SK-N-SH (cell line): Measurements from ENCODE around the gene IL4R. TPM values are rescaled to one million over a fixed set of nuclear protein-coding genes. Genes with fewer than 3 reads are reported as not detected.

ENCODE experiments used
- CTCF ChIA-PET: fragments of 300-600, 350-600 bp; formaldehyde crosslinking; extraction: SDS; loops from one replicate; lab custom pipeline; 2021; lab: Yijun Ruan, JAX
- POLR2A ChIA-PET: fragments of 350-600 bp; sonication (Branson Sonifier 250); formaldehyde crosslinking; extraction: SDS; loops from one replicate; lab custom pipeline; 2020; ENCODE audit warnings: antibody characterized with exemption, inconsistent platforms; lab: Yijun Ruan, JAX
- DNase-seq: peaks from one replicate; pipeline ENCODE4 v3.0.0; 2012
- H2AFZ ChIP-seq: fragments of 200-600 bp; sonication (generic); 2 replicates; pipeline ENCODE4 v1.8.1; 2016; ENCODE audit warnings: antibody characterized with exemption, mild to moderate bottlenecking, low read depth
- H3F3A ChIP-seq: fragments of 200-600 bp; sonication (generic); replicated peaks from 2 replicates; pipeline ENCODE3; 2016; ENCODE audit warnings: antibody characterized with exemption, mild to moderate bottlenecking; ENCODE audit not compliant: insufficient read depth
- H3K27ac ChIP-seq, 2 experiments: fragments of 200-500 bp in 1 of 2; fragments of 200-600 bp in 1 of 2; sonication (Bioruptor generic) in 1 of 2; sonication (generic), shearing (Covaris generic) in 1 of 2; 2 replicates each; pipeline versions ENCODE4 v1.5.1 to v1.6.1; 2014 to 2016; ENCODE audit warnings: low read depth in 2 of 2, inconsistent platforms in 1 of 2, low read length in 1 of 2, mild to moderate bottlenecking in 1 of 2, mixed read lengths in 1 of 2
- H3K27me3 ChIP-seq: fragments of 200-600 bp; sonication (generic), shearing (Covaris generic); 2 replicates; pipeline ENCODE4 v1.6.1; 2016; ENCODE audit warnings: mixed run types; ENCODE audit not compliant: insufficient read depth
- H3K36me3 ChIP-seq, 2 experiments: fragments of 200-500 bp in 1 of 2; fragments of 200-600 bp in 1 of 2; sonication (Bioruptor generic) in 1 of 2; sonication (generic) in 1 of 2; replicated peaks in 1 of 2; 2 replicates each; pipeline versions ENCODE3 to v1.5.1; 2014 to 2016; ENCODE audit warnings: low read length in 1 of 2, mild to moderate bottlenecking in 1 of 2; ENCODE audit not compliant: insufficient read depth in 2 of 2, control insufficient read depth in 1 of 2
- H3K4me1 ChIP-seq, 2 experiments: fragments of 200-500 bp in 1 of 2; fragments of 200-600 bp in 1 of 2; sonication (Bioruptor generic) in 1 of 2; sonication (generic), shearing (Covaris generic) in 1 of 2; 2 replicates each; pipeline versions ENCODE4 v1.5.1 to v1.6.1; 2014 to 2016; ENCODE audit warnings: low read depth in 1 of 2, low read length in 1 of 2, mixed run types in 1 of 2; ENCODE audit not compliant: insufficient read depth in 2 of 2, control insufficient read depth in 1 of 2
- H3K4me2 ChIP-seq: fragments of 200-600 bp; sonication (generic), shearing (Covaris generic); 2 replicates; pipeline ENCODE4 v1.6.1; 2017; ENCODE audit warnings: mixed run types
- H3K4me3 ChIP-seq, 2 experiments: fragments of 200-500 bp in 1 of 2; fragments of 200-600 bp in 1 of 2; sonication (Bioruptor generic) in 1 of 2; sonication (generic), shearing (Covaris generic) in 1 of 2; 2 replicates each; pipeline versions ENCODE4 v1.5.1 to v1.8.1; 2014 to 2016; ENCODE audit warnings: low read depth in 2 of 2, inconsistent platforms in 1 of 2, low read length in 1 of 2, mild to moderate bottlenecking in 1 of 2, mixed read lengths in 1 of 2, moderate library complexity in 1 of 2
- H3K79me2 ChIP-seq: fragments of 200-600 bp; sonication (generic); 2 replicates; pipeline ENCODE4 v1.8.1; 2017; ENCODE audit warnings: mild to moderate bottlenecking; ENCODE audit not compliant: insufficient read depth
- H3K9ac ChIP-seq: fragments of 200-600 bp; sonication (generic); 2 replicates; pipeline ENCODE4 v1.6.1; 2017; ENCODE audit warnings: mixed run types
- H3K9me2 ChIP-seq: fragments of 200-600 bp; sonication (generic); 2 replicates; pipeline ENCODE4 v1.6.1; 2017; ENCODE audit warnings: mixed run types
- H3K9me3 ChIP-seq: fragments of 200-600 bp; sonication (generic); 2 replicates; pipeline ENCODE4 v1.6.1; 2017; ENCODE audit warnings: mixed run types, mild to moderate bottlenecking, moderate library complexity
- H4K20me1 ChIP-seq: fragments of 200-600 bp; sonication (generic); 2 replicates; pipeline ENCODE4 v1.6.1; 2017; ENCODE audit warnings: mild to moderate bottlenecking, mixed run types; ENCODE audit not compliant: insufficient read depth
- GATA2 ChIP-seq: sonication (generic); formaldehyde crosslinking; IDR thresholded peaks from 2 replicates; pipeline ENCODE4 v1.5.0; 2020; ENCODE audit warnings: mild to moderate bottlenecking, missing genetic modification reagents
- NRF1 ChIP-seq: IDR thresholded peaks from 2 replicates; pipeline ENCODE4 v1.6.1; 2012; ENCODE audit warnings: low read depth, mild to moderate bottlenecking, low read length
- PBX3 ChIP-seq: IDR thresholded peaks from 2 replicates; pipeline ENCODE4; 2012
- POLR2AphosphoS5 ChIP-seq: IDR thresholded peaks from 2 replicates; pipeline ENCODE4 v1.6.1; 2012; ENCODE audit warnings: low read depth, low read length
- RFX5 ChIP-seq: IDR thresholded peaks from 2 replicates; pipeline ENCODE4 v1.6.1; 2012; ENCODE audit warnings: mild to moderate bottlenecking, improper control_type of control experiment, low read length
- TEAD4 ChIP-seq: IDR thresholded peaks from 2 replicates; pipeline ENCODE4 v1.4.0; 2012; ENCODE audit warnings: mild to moderate bottlenecking, borderline replicate concordance; ENCODE audit not compliant: insufficient read depth
- USF2 ChIP-seq: fragments of 150-350 bp; IDR thresholded peaks from 2 replicates; pipeline ENCODE4 v1.6.1; 2017; ENCODE audit warnings: antibody characterized with exemption, low read length, low read depth, borderline replicate concordance
- YY1 ChIP-seq: IDR thresholded peaks from 2 replicates; pipeline ENCODE4 v1.4.0; 2012; ENCODE audit warnings: low read depth, mild to moderate bottlenecking
- WGBS: methylation state at CpG from one replicate; pipeline ENCODE4 v1.1.6; 2017; ENCODE audit warnings: low lambda C conversion rate; 5-methylcytosine and 5-hydroxymethylcytosine counted together
- polyA plus RNA-seq, 3 experiments: library from polyadenylated mRNA; depleted of rRNA; stranded (reverse); fragments of >200 nt; gene quantifications; 2 replicates each; pipeline ENCODE4 v1.2.3, GENCODE V29; 2012
- TF ChIP-seq, protein P1 (sequence below): fragments of 150-350 bp; IDR thresholded peaks from 2 replicates; pipeline ENCODE4 v1.6.1; 2016; ENCODE audit warnings: mild to moderate bottlenecking, low read depth, low read length

IL4R gene
- polyA plus RNA-seq, 1 of the 3 experiments (the other 2 are of a cell fraction), result 16.1 TPM

DNA sequence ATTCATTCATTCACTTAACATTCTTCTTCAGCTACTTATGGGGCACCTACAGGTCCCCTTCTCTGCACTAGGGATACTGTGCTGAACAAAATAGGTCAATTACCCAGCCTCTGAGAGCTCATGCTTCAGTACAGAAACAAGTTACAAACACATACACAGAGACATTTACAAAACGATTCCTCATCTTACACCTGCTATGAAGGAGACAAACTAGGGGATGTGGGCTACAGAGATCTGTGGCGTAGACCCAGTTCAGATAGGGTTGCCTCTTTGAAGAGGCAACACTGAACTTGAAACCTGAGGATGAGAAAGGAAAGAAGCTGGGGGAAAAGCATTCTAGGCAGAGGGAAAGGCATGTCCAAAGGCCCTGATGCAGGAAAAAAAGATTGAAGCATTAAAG, 93.4 kb downstream of the IL4R start:
- H4K20me1 ChIP-seq, result no peaks in the 10 kb centered on the region
- peak overlapping the region in 1 of 2 experiments; percentile 77; a peak in 2 of 4 replicates for H3K27ac ChIP-seq
- CTCF ChIA-PET, result no interaction called here
- H3K36me3 ChIP-seq, result peaks cover 0 to 9% of the 10 kb centered on the region in 2 experiments
- no peak overlapping the region for H3K9ac ChIP-seq
- no peaks in the 10 kb centered on the region for H3K27me3 ChIP-seq
- no peak overlapping the region for H3K4me3 ChIP-seq
- peaks cover 0 to 10% of the 10 kb centered on the region in 2 experiments; a peak in 2 of 4 replicates for H3K4me1 ChIP-seq
- DNase-seq, result no peak
- H3F3A ChIP-seq, result peaks cover 16% of the 10 kb centered on the region
- no peak overlapping the region for H2AFZ ChIP-seq
- 29% methylated on average over 2 of the region's 2 CpGs for WGBS
- no peaks in the 10 kb centered on the region for H3K9me2 ChIP-seq
- TF ChIP-seq POLR2AphosphoS5, result no peak
- no peak for TF ChIP-seq TEAD4
- no peak for TF ChIP-seq YY1
- no peak for TF ChIP-seq GATA2 (CRISPR knock-in tag)
- no peak for TF ChIP-seq NRF1
- POLR2A ChIA-PET, result no interaction called here
- H3K4me2 ChIP-seq, result no peak overlapping the region
- no peaks in the 10 kb centered on the region for H3K9me3 ChIP-seq
- H3K79me2 ChIP-seq, result no peaks in the 10 kb centered on the region

DNA sequence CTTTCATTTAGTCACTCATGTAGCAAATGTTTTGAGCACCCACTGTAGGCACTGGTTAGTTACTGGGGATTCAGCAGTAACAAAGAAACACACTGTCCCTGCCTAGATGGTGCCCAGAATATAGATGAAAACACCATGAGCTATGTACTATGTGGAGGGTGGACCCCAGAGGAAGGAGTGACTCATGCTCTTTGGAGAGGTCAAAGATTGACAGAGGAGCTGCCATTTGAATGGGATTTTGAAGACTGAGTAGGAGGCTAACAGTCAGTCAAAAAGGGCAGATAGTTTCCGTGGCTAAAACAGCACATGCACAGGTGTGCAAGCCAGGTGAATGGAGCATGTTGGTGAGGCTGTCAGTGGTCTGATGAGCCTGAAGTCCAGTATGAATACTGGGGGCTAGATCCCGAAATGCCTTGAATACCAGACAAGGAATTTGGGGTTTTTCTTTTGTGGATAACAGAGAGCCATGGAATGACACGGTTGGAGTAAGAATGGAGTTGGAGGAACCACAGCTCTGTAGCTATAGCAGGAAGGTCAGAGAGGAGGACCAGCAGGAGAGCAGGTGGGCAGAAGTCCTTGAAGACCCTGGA, 94.3 kb downstream of the IL4R start:
- POLR2A ChIA-PET, result no interaction called here
- peak overlapping the region; percentile 70; the same call in 1 of the 2 replicates for H2AFZ ChIP-seq
- DNase-seq, result no peak
- no peaks in the 10 kb centered on the region for H3K9me2 ChIP-seq
- TF ChIP-seq RFX5 (no peak), USF2 (no peak), PBX3 (peak; percentile 32; the same call in 1 of the 2 replicates)
- TF ChIP-seq, protein P1, sequence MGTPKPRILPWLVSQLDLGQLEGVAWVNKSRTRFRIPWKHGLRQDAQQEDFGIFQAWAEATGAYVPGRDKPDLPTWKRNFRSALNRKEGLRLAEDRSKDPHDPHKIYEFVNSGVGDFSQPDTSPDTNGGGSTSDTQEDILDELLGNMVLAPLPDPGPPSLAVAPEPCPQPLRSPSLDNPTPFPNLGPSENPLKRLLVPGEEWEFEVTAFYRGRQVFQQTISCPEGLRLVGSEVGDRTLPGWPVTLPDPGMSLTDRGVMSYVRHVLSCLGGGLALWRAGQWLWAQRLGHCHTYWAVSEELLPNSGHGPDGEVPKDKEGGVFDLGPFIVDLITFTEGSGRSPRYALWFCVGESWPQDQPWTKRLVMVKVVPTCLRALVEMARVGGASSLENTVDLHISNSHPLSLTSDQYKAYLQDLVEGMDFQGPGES, result no peak
- CTCF ChIA-PET, result no interaction called here
- 19% methylated on average over 3 of the region's 3 CpGs for WGBS
- H3K4me3 ChIP-seq, result no peak overlapping the region
- no peak overlapping the region for H3K9ac ChIP-seq
- peak overlapping the region in 1 of 2 experiments; percentile 77; a peak in 2 of 4 replicates for H3K27ac ChIP-seq
- H3K27me3 ChIP-seq, result no peaks in the 10 kb centered on the region
- H3K9me3 ChIP-seq, result peaks cover 8% of the 10 kb centered on the region; the same call in 1 of the 2 replicates
- H3F3A ChIP-seq, result peaks cover 16% of the 10 kb centered on the region
- no peaks in the 10 kb centered on the region for H4K20me1 ChIP-seq
- no peaks in the 10 kb centered on the region for H3K79me2 ChIP-seq
- H3K4me2 ChIP-seq, result peak overlapping the region; percentile 42; the same call in 1 of the 2 replicates
- H3K36me3 ChIP-seq, result peaks cover 0 to 9% of the 10 kb centered on the region in 2 experiments
- peaks cover 0 to 5% of the 10 kb centered on the region in 2 experiments; a peak in 1 of 4 replicates for H3K4me1 ChIP-seq
